GM12801 (cell line): ENCODE results near the gene NTPCR.

ENCODE experiments used
- TF ChIP-seq, protein P1 (sequence below): IDR thresholded peaks from one replicate; pipeline ENCODE4 v1.5.1; 2011; ENCODE audit warnings: control low read depth; ENCODE audit not compliant: insufficient read length; ENCODE audit errors: extremely low read depth

Gene NTPCR

DNA sequence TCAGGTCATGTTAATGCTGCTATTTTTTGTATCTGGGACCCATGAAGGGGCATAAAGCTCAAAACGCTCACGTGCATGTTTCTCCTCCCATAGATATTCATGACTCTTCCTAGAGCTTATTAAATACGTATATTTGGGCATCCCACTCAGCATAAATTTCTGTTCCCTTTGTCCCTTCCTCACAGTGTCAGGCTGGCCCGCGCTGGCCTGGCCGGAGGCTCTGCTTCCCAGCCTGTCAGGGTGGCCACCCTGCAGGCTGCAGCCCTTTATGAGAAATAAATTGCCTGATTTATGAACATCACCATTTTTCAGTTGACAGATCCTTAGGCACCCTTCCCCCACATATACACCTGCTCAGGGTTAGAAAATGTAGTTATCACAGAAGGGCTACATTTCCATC is 44.0 kb upstream of the NTPCR start:
- TF ChIP-seq, protein P1, sequence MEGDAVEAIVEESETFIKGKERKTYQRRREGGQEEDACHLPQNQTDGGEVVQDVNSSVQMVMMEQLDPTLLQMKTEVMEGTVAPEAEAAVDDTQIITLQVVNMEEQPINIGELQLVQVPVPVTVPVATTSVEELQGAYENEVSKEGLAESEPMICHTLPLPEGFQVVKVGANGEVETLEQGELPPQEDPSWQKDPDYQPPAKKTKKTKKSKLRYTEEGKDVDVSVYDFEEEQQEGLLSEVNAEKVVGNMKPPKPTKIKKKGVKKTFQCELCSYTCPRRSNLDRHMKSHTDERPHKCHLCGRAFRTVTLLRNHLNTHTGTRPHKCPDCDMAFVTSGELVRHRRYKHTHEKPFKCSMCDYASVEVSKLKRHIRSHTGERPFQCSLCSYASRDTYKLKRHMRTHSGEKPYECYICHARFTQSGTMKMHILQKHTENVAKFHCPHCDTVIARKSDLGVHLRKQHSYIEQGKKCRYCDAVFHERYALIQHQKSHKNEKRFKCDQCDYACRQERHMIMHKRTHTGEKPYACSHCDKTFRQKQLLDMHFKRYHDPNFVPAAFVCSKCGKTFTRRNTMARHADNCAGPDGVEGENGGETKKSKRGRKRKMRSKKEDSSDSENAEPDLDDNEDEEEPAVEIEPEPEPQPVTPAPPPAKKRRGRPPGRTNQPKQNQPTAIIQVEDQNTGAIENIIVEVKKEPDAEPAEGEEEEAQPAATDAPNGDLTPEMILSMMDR: no peak

DNA sequence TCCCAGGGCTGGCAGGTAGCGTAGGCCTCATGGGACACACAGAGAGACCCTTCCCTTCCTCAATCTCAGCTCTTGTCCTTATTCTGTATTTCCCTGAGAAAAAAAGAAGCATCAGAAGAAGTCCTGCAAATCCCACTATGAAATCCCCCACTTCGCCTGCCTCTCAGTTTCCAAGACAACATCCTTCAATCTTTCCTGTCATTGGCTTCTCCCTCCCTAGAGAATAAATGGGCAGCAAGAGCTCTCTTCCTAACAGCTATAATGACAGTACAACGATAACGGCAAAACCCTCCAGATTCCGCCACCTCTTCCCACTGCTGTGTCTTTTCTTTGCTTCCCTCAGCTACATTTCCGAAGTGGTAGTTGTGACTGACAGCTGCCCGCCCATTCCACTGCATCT is 41.6 kb upstream of the NTPCR start:
- TF ChIP-seq, protein P1: no peak

DNA sequence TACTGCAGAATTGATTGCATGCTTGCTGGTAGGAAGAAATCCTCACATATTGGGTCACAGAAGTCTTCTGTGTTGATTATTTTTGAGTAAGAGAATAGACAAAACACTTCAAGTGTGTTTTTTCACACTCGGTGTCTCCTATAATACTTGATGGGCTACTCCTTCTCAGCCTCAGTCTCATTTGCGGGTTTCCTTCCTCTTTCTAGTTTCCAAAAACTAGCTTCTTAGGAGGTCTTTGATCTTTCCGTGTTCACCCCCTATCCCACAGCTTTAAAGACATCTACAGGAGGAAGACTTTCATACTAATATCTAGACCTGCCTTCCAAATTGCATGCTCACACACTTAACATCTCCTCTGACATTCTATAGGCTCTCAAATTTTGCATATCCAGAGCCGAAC is 40.7 kb upstream of the NTPCR start:
- TF ChIP-seq, protein P1: no peak

DNA sequence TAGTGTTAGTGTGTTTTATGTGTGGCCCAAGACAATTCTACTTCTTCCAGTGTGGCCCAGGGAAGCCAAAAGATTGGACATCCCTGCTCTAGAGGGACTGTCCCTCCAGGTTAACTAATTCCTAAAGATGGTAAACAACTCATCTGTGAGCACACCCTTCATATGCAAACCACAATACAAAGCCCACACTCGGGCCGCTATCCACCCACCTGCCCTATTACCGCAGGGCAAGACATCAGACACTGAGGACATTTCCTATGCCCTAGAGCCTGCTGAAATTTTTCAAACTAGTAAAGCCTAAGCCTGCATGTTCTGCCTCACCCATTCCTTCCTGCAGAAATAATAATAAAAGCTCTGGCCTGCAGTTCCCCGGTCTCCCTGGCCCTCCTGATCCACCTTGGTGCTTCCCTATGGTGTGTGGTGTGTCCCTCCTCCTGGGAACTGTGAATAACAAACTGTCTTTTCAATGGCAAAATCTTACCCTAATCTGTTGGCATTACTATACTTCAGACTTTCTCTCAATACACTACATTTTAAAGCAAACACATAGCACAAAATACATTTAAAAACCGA is 39.3 kb upstream of the NTPCR start:
- TF ChIP-seq, protein P1: no peak

DNA sequence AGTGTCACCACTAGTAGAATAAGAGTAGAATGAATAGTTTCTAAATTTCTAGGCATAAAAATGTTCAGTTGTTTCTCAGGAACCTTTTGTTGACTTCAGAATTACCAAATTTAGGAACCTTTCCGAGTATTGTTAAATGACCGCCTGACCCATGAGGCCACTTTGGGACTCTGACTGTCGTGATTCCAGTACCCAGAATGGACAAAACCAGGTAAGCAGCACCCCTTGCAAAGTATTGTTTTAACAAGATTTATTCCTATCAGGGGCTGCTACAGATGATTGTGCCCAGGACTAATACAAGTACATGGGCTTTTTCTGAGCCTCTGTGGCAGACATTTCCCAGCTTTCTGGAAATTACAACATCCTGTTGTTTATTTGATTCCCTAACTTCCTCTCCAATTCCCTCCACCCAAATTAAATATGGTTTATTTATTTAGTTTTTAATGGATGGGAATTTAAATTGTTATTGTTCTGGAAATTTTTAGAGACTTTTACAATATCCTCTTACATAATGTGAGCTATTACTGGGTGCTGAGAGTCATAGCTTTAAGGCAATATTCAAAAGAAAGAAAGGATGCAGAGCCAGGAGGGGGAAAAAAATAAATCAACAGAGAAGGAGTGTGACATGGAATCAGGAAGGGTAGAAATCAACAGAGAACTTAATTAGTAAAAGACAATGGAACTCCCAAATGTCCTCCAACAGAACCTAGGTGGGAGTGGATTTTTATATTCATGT is 37.4 kb upstream of the NTPCR start:
- TF ChIP-seq, protein P1: no peak

DNA sequence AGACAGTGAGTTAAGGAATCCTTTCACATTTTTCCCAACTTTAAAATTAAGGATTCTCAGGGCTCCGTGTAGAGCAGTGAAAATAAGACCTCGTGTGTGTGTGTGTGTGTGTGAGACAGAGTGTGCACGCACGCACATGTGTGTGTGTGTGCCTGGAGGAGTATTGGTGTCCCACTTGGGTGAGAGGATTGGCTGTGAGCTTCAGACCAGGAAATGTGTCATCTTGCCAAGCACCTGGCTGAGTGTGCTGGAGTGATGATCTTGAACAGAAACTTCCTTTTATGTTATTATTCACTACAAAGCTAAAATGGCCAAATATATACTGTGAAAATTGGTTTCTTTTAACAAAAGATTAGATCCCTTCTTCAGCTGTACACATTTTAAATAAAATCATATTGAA is 35.2 kb upstream of the NTPCR start:
- TF ChIP-seq, protein P1: no peak

DNA sequence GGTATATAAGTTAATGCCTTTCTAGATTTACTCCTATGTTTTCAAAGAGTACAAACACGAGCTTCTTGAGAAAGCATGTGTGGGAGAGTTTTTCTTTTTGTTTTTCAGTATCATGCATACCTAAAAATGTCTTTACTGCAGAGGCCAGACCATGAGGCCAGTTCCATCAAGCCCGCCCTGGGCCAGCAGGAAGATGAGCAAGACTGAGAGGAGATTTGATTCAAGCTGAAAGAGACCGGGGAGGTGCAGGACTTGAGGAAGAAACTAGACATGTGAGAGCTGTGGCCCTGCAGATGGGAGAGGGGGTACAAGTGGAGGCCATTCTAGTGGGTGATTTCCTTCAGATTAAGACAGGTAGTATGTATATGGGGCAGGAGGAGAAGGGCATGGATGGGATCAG is 33.4 kb upstream of the NTPCR start:
- TF ChIP-seq, protein P1: no peak
